ENCODE measurements around the gene ST8SIA1.

ST8SIA1 gene

GRCh38 chr12:22310709-22311108, 23.8 kb downstream of the ST8SIA1 start:
- TF ChIP-seq CTCF (IDR thresholded peaks at IDR 0.05), result no peak

- TF ChIP-seq CTCF (IDR thresholded peaks at IDR 0.05), result no peak
Measured at GRCh38 chr12:22310275-22310674, 24.2 kb downstream of the ST8SIA1 start.

- no peak for TF ChIP-seq CTCF (IDR thresholded peaks at IDR 0.05)
Measured at GRCh38 chr12:22307811-22308210, 26.7 kb downstream of the ST8SIA1 start.

GRCh38 chr12:22306311-22306710, 28.2 kb downstream of the ST8SIA1 start:
- no peak for TF ChIP-seq CTCF (IDR thresholded peaks at IDR 0.05)

GRCh38 chr12:22304341-22304740, 30.2 kb downstream of the ST8SIA1 start:
- no peak for TF ChIP-seq CTCF (IDR thresholded peaks at IDR 0.05)

- TF ChIP-seq CTCF (IDR thresholded peaks at IDR 0.05), result no peak
Measured at GRCh38 chr12:22299294-22299912, 35.1 kb downstream of the ST8SIA1 start.

- no peak for TF ChIP-seq CTCF (IDR thresholded peaks at IDR 0.05)
Measured at GRCh38 chr12:22289250-22289649, 45.3 kb downstream of the ST8SIA1 start.
